ENCODE data around the gene CLSTN2.

DNA sequence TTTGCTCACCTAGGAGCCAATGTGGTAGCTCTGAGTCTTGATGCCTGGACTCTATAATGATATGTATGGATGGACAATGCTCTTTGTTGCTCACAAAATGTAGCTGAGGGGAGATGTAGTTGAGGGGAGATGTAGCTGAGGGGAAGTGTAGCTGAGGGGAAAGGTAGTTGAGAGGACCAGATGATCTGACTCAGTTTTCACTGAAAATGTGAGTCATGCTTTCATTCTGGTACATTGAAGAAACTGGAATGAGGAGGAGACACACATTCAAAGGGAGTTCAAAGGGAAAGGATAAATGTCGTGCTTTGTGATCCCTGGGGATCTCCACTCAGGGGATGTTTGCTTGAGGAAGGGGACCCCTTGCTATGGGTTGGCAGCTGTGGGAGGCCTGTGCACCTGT is 440.0 kb downstream of the CLSTN2 start:
- TF ChIP-seq, protein P1, sequence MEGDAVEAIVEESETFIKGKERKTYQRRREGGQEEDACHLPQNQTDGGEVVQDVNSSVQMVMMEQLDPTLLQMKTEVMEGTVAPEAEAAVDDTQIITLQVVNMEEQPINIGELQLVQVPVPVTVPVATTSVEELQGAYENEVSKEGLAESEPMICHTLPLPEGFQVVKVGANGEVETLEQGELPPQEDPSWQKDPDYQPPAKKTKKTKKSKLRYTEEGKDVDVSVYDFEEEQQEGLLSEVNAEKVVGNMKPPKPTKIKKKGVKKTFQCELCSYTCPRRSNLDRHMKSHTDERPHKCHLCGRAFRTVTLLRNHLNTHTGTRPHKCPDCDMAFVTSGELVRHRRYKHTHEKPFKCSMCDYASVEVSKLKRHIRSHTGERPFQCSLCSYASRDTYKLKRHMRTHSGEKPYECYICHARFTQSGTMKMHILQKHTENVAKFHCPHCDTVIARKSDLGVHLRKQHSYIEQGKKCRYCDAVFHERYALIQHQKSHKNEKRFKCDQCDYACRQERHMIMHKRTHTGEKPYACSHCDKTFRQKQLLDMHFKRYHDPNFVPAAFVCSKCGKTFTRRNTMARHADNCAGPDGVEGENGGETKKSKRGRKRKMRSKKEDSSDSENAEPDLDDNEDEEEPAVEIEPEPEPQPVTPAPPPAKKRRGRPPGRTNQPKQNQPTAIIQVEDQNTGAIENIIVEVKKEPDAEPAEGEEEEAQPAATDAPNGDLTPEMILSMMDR (IDR thresholded peaks at IDR 0.05; ENCODE audit: low read depth, low read length, poor library complexity, severe bottlenecking): no peak
- TF ChIP-seq EZH2phosphoT487 (IDR thresholded peaks at IDR 0.05; ENCODE audit: borderline replicate concordance, low read length): no peak

All from DOHH2 (cell line).